Choroid plexus epithelial cell (primary cell): ENCODE measurements around the gene LRRC37A2.
"Not testable (repeated sequence)": the region's sequence is repeated elsewhere in the genome, so short reads cannot be mapped to it uniquely, and the experiment has no call there.

Source experiments
- DNase-seq: peaks from one replicate; pipeline ENCODE4 v3.0.0-alpha.2; 2010; ENCODE audit warnings: low read depth
- H3K4me3 ChIP-seq: 2 replicates; pipeline ENCODE4 v1.5.1; 2011; ENCODE audit warnings: low read depth, mild to moderate bottlenecking, control low read depth, low read length, moderate library complexity

The LRRC37A2 gene

GRCh38 chr17:46512168-46512567, at the start of gene LRRC37A2:
LRRC37A2 (plus strand) TSS chr17:46512468; CDS start chr17:46512713, 245 bp downstream.
- DNase-seq: not testable (repeated sequence)

GRCh38 chr17:46467618-46468017, 44.6 kb upstream of the LRRC37A2 start:
- H3K4me3 ChIP-seq, DNase-seq: not testable (repeated sequence)

More at GRCh38 chr17:46512168-46512567, at the start of gene LRRC37A2:
- not testable (repeated sequence) for H3K4me3 ChIP-seq

- not testable (repeated sequence) for H3K4me3 ChIP-seq, DNase-seq
Measured at GRCh38 chr17:46474489-46474888, 37.8 kb upstream of the LRRC37A2 start.

GRCh38 chr17:46475583-46475982, 36.7 kb upstream of the LRRC37A2 start:
- not testable (repeated sequence) for DNase-seq, H3K4me3 ChIP-seq

- not testable (repeated sequence) for DNase-seq, H3K4me3 ChIP-seq
Measured at GRCh38 chr17:46478823-46479222, 33.4 kb upstream of the LRRC37A2 start.

GRCh38 chr17:46481310-46481709, 31.0 kb upstream of the LRRC37A2 start:
- not testable (repeated sequence) for H3K4me3 ChIP-seq, DNase-seq

- not testable (repeated sequence) for DNase-seq, H3K4me3 ChIP-seq
Measured at GRCh38 chr17:46492021-46492420, 20.2 kb upstream of the LRRC37A2 start.

GRCh38 chr17:46499437-46500139, 12.7 kb upstream of the LRRC37A2 start:
- DNase-seq, H3K4me3 ChIP-seq: not testable (repeated sequence)

- not testable (repeated sequence) for H3K4me3 ChIP-seq, DNase-seq
Measured at GRCh38 chr17:46505896-46506295, 6.4 kb upstream of the LRRC37A2 start.

- not testable (repeated sequence) for DNase-seq, H3K4me3 ChIP-seq
Measured at GRCh38 chr17:46534716-46535115, 22.4 kb downstream of the LRRC37A2 start.

GRCh38 chr17:46548607-46549006, 36.3 kb downstream of the LRRC37A2 start:
- not testable (repeated sequence) for H3K4me3 ChIP-seq, DNase-seq

GRCh38 chr17:46559155-46559554, 46.9 kb downstream of the LRRC37A2 start:
- H3K4me3 ChIP-seq, DNase-seq: not testable (repeated sequence)

GRCh38 chr17:46560048-46560447, 47.8 kb downstream of the LRRC37A2 start:
- not testable (repeated sequence) for DNase-seq, H3K4me3 ChIP-seq

GRCh38 chr17:46566284-46566683, 54.0 kb downstream of the LRRC37A2 start:
- H3K4me3 ChIP-seq, DNase-seq: not testable (repeated sequence)

GRCh38 chr17:46566980-46567379, 54.7 kb downstream of the LRRC37A2 start:
- not testable (repeated sequence) for DNase-seq, H3K4me3 ChIP-seq

- not testable (repeated sequence) for DNase-seq, H3K4me3 ChIP-seq
Measured at GRCh38 chr17:46571796-46572195, 59.5 kb downstream of the LRRC37A2 start.

GRCh38 chr17:46579083-46580075, 67.1 kb downstream of the LRRC37A2 start, which contains the start of gene ARL17A:
ARL17A (minus strand) TSS chr17:46579691; CDS start chr17:46576322, 3,369 bp downstream.
- H3K4me3 ChIP-seq: peak within 1 kb of the TSS; percentile 32
- DNase-seq: not testable (repeated sequence)

- H3K4me3 ChIP-seq: peak overlapping the region; percentile 32
- DNase-seq: not testable (repeated sequence)
Measured at GRCh38 chr17:46580082-46580481, 67.8 kb downstream of the LRRC37A2 start.

- DNase-seq: not testable (repeated sequence)
Measured at GRCh38 chr17:46585444-46585843, 73.2 kb downstream of the LRRC37A2 start.

More at GRCh38 chr17:46585444-46585843, 73.2 kb downstream of the LRRC37A2 start:
- not testable (repeated sequence) for H3K4me3 ChIP-seq
